Coronary artery (tissue), 2 donors: ENCODE results near the gene THBS4.

ENCODE experiments used
- DNase-seq: peaks from one replicate; pipeline ENCODE4 v3.0.0-alpha.2; 2017; ENCODE audit warnings: low spot score
- H3K27ac ChIP-seq, 2 donors: fragments of 200-600 bp; sonication (generic); one replicate each; pipeline ENCODE4 v1.5.1; 2016 to 2019
- H3K4me3 ChIP-seq: fragments of 200-600 bp; sonication (generic); 2 replicates; pipeline ENCODE4 v1.5.1; 2016; ENCODE audit warnings: mild to moderate bottlenecking, moderate library complexity
- TF ChIP-seq, protein P1 (sequence below): fragments of 200-600 bp; sonication (generic); IDR thresholded peaks from one replicate; pipeline ENCODE4 v1.5.1; 2019; ENCODE audit warnings: antibody characterized with exemption

The THBS4 gene

DNA sequence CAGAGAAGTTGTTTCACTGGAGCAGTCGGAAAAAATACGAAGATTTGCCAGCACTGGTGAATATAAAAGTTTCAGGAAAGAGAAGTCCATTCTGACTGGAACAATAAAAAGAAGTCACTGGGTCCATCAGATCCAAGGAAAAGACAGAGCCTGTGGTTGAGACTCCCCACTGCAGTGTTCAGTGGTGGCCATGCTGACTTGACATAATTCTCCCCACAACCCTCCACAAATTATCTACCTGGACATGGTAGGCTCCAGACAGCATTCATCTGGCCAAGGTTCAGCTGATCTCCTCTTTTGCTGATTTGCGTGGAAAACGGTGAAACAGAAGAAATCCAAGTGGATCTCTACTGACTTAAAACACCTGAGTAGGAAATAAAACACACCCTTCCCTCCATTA, 8.0 kb downstream of the THBS4 start:
- TF ChIP-seq, protein P1, sequence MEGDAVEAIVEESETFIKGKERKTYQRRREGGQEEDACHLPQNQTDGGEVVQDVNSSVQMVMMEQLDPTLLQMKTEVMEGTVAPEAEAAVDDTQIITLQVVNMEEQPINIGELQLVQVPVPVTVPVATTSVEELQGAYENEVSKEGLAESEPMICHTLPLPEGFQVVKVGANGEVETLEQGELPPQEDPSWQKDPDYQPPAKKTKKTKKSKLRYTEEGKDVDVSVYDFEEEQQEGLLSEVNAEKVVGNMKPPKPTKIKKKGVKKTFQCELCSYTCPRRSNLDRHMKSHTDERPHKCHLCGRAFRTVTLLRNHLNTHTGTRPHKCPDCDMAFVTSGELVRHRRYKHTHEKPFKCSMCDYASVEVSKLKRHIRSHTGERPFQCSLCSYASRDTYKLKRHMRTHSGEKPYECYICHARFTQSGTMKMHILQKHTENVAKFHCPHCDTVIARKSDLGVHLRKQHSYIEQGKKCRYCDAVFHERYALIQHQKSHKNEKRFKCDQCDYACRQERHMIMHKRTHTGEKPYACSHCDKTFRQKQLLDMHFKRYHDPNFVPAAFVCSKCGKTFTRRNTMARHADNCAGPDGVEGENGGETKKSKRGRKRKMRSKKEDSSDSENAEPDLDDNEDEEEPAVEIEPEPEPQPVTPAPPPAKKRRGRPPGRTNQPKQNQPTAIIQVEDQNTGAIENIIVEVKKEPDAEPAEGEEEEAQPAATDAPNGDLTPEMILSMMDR, result no peak
- Histone ChIP-seq H3K27ac (no peak overlapping the region), H3K4me3 (no peak overlapping the region)
- no peak for DNase-seq

GRCh38 chr5:80048084-80048780, 13.1 kb downstream of the THBS4 start:
- no peak for DNase-seq
- TF ChIP-seq, protein P1, result no peak
- no peak overlapping the region for H3K27ac ChIP-seq
- no peak overlapping the region for H3K4me3 ChIP-seq

GRCh38 chr5:80052464-80052863, 17.3 kb downstream of the THBS4 start:
- H3K27ac ChIP-seq, result no peak overlapping the region
- TF ChIP-seq, protein P1, result no peak
- DNase-seq, result no peak
- H3K4me3 ChIP-seq, result no peak overlapping the region

GRCh38 chr5:80054682-80055081, 19.5 kb downstream of the THBS4 start:
- Histone ChIP-seq H3K4me3 (no peak overlapping the region), H3K27ac (no peak overlapping the region)
- TF ChIP-seq, protein P1, result no peak
- peak; percentile 16 for DNase-seq

- no peak overlapping the region for H3K27ac ChIP-seq
Measured at GRCh38 chr5:80055491-80056170, 20.5 kb downstream of the THBS4 start.

DNA sequence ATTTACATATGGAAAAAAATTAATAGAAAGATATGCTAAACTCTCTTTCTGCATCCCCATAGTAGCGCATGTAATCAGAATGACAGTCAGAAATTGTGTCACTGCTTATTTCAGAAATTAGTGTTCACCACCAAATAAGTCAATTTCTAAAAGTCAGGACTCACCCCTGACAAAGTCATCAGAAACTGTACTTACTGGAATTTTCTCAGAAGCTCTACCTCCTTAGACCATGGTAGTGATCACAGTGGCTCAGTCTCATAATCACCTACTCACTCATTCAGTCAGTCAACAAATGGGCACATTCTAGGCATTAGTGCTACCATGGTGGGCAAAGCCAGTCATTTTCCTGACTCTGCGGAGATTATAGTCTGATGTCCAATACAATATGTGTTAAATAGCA, 22.0 kb downstream of the THBS4 start:
- no peak overlapping the region for H3K27ac ChIP-seq
- H3K4me3 ChIP-seq, result no peak overlapping the region
- no peak for DNase-seq
- TF ChIP-seq, protein P1, result no peak

More at GRCh38 chr5:80055491-80056170, 20.5 kb downstream of the THBS4 start:
- TF ChIP-seq, protein P1, result no peak
- DNase-seq, result peak; percentile 12
- H3K4me3 ChIP-seq, result no peak overlapping the region

DNA sequence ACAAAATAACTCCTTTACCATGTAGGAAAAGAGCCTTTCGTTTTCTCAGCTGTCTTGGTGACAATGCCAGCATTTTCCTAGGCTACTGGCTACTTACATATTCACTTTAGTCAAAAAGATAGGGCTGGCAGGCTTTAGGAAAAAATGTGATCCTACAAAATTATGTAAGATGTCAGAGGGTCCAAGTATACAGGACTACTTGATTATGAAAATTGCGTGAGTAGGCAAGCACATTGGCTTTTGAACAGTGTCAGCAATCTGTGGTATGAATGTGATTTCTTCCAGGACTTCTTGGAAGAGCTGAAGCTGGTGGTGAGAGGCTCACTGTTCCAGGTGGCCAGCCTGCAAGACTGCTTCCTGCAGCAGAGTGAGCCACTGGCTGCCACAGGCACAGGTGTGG, 22.8 kb downstream of the THBS4 start:
- TF ChIP-seq, protein P1, result no peak
- no peak overlapping the region for H3K4me3 ChIP-seq
- no peak overlapping the region for H3K27ac ChIP-seq
- DNase-seq, result peak; percentile 22
